Hepatocyte (in vitro differentiated cells): Measurements from ENCODE around the gene ITGB4.

ENCODE experiments used
- CTCF ChIP-seq: fragments of 200-600 bp; sonication (generic); IDR thresholded peaks from 2 replicates; pipeline ENCODE4 v1.5.1; 2016; ENCODE audit warnings: antibody characterized with exemption, mild to moderate bottlenecking; ENCODE audit not compliant: poor library complexity
- EZH2phosphoT487 ChIP-seq: fragments of 200-600 bp; sonication (generic); IDR thresholded peaks from one replicate; pipeline ENCODE4 v1.6.1; 2018; ENCODE audit warnings: antibody characterized with exemption, mild to moderate bottlenecking, low read depth, moderate library complexity; ENCODE audit not compliant: unreplicated experiment, severe bottlenecking

GRCh38 chr17:75680431-75680830, 40.8 kb upstream of the ITGB4 start:
- no peak for TF ChIP-seq CTCF
- no peak for TF ChIP-seq EZH2phosphoT487
